GM18907 (cell line): ENCODE measurements around the gene SPA17.
A peak's percentile ranks its signal among the peaks of the same experiment; 100 is the strongest.

Source experiments
- ATAC-seq: cut with Tn5 transposase; IDR thresholded peaks from one replicate; pipeline ENCODE4 v1.9.1; 2021; ENCODE audit warnings: mild to moderate bottlenecking, moderate library complexity; ENCODE audit not compliant: unreplicated experiment

SPA17 gene

GRCh38 chr11:124661553-124661952, 12.2 kb upstream of the SPA17 start:
- ATAC-seq = no peak

GRCh38 chr11:124662106-124662505, 11.6 kb upstream of the SPA17 start:
- no peak for ATAC-seq

GRCh38 chr11:124663861-124664260, 9.8 kb upstream of the SPA17 start:
- ATAC-seq = no peak

- no peak for ATAC-seq
Observed at GRCh38 chr11:124667601-124668000, 6.1 kb upstream of the SPA17 start.

- peak; percentile 41 for ATAC-seq
Observed at GRCh38 chr11:124669193-124669592, 4.5 kb upstream of the SPA17 start.

- ATAC-seq = no peak
Observed at GRCh38 chr11:124670732-124671131, 3.0 kb upstream of the SPA17 start.

GRCh38 chr11:124672536-124673215, 1.0 kb upstream of the SPA17 start:
- no peak for ATAC-seq

GRCh38 chr11:124674168-124674517, 439 bp downstream of the SPA17 start:
- no peak for ATAC-seq

GRCh38 chr11:124674571-124674970, 867 bp downstream of the SPA17 start:
- ATAC-seq = no peak

- ATAC-seq = no peak
Observed at GRCh38 chr11:124676386-124676785, 2.7 kb downstream of the SPA17 start.

GRCh38 chr11:124678416-124678815, 4.7 kb downstream of the SPA17 start:
- no peak for ATAC-seq

- no peak for ATAC-seq
Observed at GRCh38 chr11:124681421-124681820, 7.7 kb downstream of the SPA17 start.

GRCh38 chr11:124682443-124682842, 8.7 kb downstream of the SPA17 start:
- ATAC-seq = no peak

GRCh38 chr11:124693142-124693541, 19.4 kb downstream of the SPA17 start:
- ATAC-seq = no peak

- no peak for ATAC-seq
Observed at GRCh38 chr11:124699547-124699946, 25.8 kb downstream of the SPA17 start.

GRCh38 chr11:124700028-124700427, 26.3 kb downstream of the SPA17 start:
- no peak for ATAC-seq

GRCh38 chr11:124707829-124708228, 34.1 kb downstream of the SPA17 start:
- ATAC-seq = no peak

GRCh38 chr11:124712392-124712791, 38.7 kb downstream of the SPA17 start:
- no peak for ATAC-seq

- no peak for ATAC-seq
Observed at GRCh38 chr11:124716591-124716990, 42.9 kb downstream of the SPA17 start.

- ATAC-seq = no peak
Observed at GRCh38 chr11:124717421-124717785, 43.7 kb downstream of the SPA17 start.

GRCh38 chr11:124717786-124718651, 44.3 kb downstream of the SPA17 start:
- ATAC-seq = peak; percentile 61

GRCh38 chr11:124718801-124719200, 45.1 kb downstream of the SPA17 start:
- ATAC-seq = no peak
